ENCODE results near the gene PAOX. TPM values are rescaled to one million over a fixed set of nuclear protein-coding genes. Genes with fewer than 3 reads are reported as not detected.

The PAOX gene
- total and polyA plus RNA-seq, 9 of the 15 experiments (the other 6 are each of a cell fraction or from before 2014, with no cell fraction given), result 0.80 to 6.4 (median 2.6) TPM

GRCh38 chr10:133332936-133333699 is 45.9 kb upstream of the PAOX start:
- FAIRE-seq, result no peak
- no peak for ATAC-seq
- no peak for DNase-seq (ENCODE audit: extremely low read depth in 1 of 4, low spot score in 3 of 4)
- 13% methylated on average over 8 of the region's 30 CpGs for WGBS (ENCODE audit: insufficient coverage, low coverage, missing lambda C conversion rate)
- no peak overlapping the region for H3K4me3 ChIP-seq
- ChIA-PET CTCF (ENCODE audit: low intra/inter-chr PET ratio) (interaction anchor here (0.6 kb wide), 1 partner anchor 116 kb away, joined by 4 read pairs; no protein-coding TSS in a partner anchor), POLR2A (no interaction called here)
- BruUV-seq (replicated peaks), result no TSS peak
- no peaks in the 10 kb centered on the region for H3K36me3 ChIP-seq (ENCODE audit: control insufficient read depth, insufficient read depth, low read length)
- intact Hi-C loops (cut with micrococcal nuclease) (no loop called here), in situ Hi-C loops (cut with MboI) (loop anchor here (5.0 kb wide), 1 partner anchor 164 kb away; no protein-coding TSS in a partner anchor)
- H3K9me1 ChIP-seq (ENCODE audit: control insufficient read depth, insufficient read depth, low read length), result no peaks in the 10 kb centered on the region
- no peaks in the 10 kb centered on the region for H4K20me1 ChIP-seq (replicated peaks; ENCODE audit: control insufficient read depth, insufficient read depth, low read length)
- peaks cover 0 to 37% of the 10 kb centered on the region in 2 experiments; a peak in 2 of 5 replicates for H3K4me1 ChIP-seq (replicated peaks in 1 of 2; ENCODE audit: control insufficient read depth in 2 of 2, insufficient read depth in 2 of 2, low read length in 2 of 2)
- H3K4me2 ChIP-seq (ENCODE audit: insufficient read depth, low read length), result no peak overlapping the region
- no peak overlapping the region for H3K9ac ChIP-seq (ENCODE audit: insufficient read depth in 1 of 2, low read depth in 2 of 2, low read length in 2 of 2)
- no peaks in the 10 kb centered on the region for H3K79me2 ChIP-seq (ENCODE audit: control insufficient read depth, insufficient read depth, low read length)
- no peak overlapping the region for H2AFZ ChIP-seq (ENCODE audit: low read depth, low read length)
- TF ChIP-seq SIN3A (IDR thresholded peaks at IDR 0.05; ENCODE audit: borderline replicate concordance in 2 of 2, control insufficient read depth in 1 of 2, low read depth in 2 of 2, low read length in 2 of 2), result no peak
- TF ChIP-seq DIDO1 (tag; IDR thresholded peaks at IDR 0.05; ENCODE audit: low read depth), result no peak
- no peak for TF ChIP-seq NR2F6 (CRISPR knock-in tag; IDR thresholded peaks at IDR 0.05)
- TF ChIP-seq ZNF584 (CRISPR knock-in tag; IDR thresholded peaks at IDR 0.05; ENCODE audit: low read depth), result no peak
- TF ChIP-seq ZNF583 (CRISPR knock-in tag; IDR thresholded peaks at IDR 0.05), result no peak
- TF ChIP-seq ZNF609 (CRISPR knock-in tag; IDR thresholded peaks at IDR 0.05; ENCODE audit: borderline replicate concordance), result no peak
- TF ChIP-seq PURB (CRISPR knock-in tag; IDR thresholded peaks at IDR 0.05; ENCODE audit: low read depth), result no peak
- no peak for TF ChIP-seq RHOXF2B (CRISPR knock-in tag; conservative IDR thresholded peaks at IDR 0.05)
- TF ChIP-seq HMGXB4 (CRISPR knock-in tag; IDR thresholded peaks at IDR 0.05), result no peak
- no peak for TF ChIP-seq SRSF7 (optimal IDR thresholded peaks at IDR 0.05; ENCODE audit: low read depth, low read length)
- no peak for TF ChIP-seq FOXP1 (CRISPR knock-in tag; IDR thresholded peaks at IDR 0.05)
- TF ChIP-seq BRCA1 (IDR thresholded peaks at IDR 0.05), result no peak
- no peak for TF ChIP-seq BRCA1 (CRISPR knock-in tag; IDR thresholded peaks at IDR 0.05)
- TF ChIP-seq FIP1L1 (IDR thresholded peaks at IDR 0.05; ENCODE audit: low read depth, low read length, poor library complexity, severe bottlenecking), result no peak
- H3K9me3 ChIP-seq (replicated peaks; ENCODE audit: control insufficient read depth, insufficient read depth, low read depth, low read length), result no peaks in the 10 kb centered on the region
- H3K27ac ChIP-seq (ENCODE audit: extremely low read depth, low read depth, low read length), result no peak overlapping the region
- peaks cover 8 to 12% of the 10 kb centered on the region in 2 experiments; a peak in 4 of 5 replicates for H3K27me3 ChIP-seq (ENCODE audit: control insufficient read depth in 2 of 2, insufficient read depth in 2 of 2, low read length in 2 of 2)

All from K562 (cell line).